HG03045 (cell line): ENCODE results near the gene STRBP.
"Not testable (repeated sequence)": the region's sequence is repeated elsewhere in the genome, so short reads cannot be mapped to it uniquely, and the experiment has no call there.

Source experiments
- ATAC-seq: cut with Tn5 transposase; IDR thresholded peaks from one replicate; pipeline ENCODE4 v1.9.1; 2021; ENCODE audit warnings: mild to moderate bottlenecking, moderate library complexity; ENCODE audit not compliant: unreplicated experiment

The STRBP gene

GRCh38 chr9:123283455-123283854, 15.1 kb upstream of the STRBP start:
- ATAC-seq = no peak

DNA sequence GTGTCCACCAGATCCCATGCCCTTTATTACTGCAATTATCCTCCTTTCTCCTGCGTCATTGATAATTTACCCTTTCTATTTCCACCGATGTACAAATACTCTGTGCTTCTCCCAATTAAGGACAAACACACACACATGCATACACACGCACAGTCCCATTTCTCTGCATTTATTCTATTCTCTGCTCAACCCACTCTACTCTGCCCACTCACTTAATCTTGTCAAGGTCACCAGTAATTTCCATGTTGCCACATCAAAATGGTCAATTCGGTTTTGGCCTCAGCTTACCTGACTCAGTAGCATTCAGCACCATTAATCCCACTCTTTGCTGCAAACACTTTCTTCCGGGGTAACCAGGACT, 14.6 kb upstream of the STRBP start:
- no peak for ATAC-seq

- no peak for ATAC-seq
Measured at GRCh38 chr9:123282362-123283047, 14.1 kb upstream of the STRBP start.

DNA sequence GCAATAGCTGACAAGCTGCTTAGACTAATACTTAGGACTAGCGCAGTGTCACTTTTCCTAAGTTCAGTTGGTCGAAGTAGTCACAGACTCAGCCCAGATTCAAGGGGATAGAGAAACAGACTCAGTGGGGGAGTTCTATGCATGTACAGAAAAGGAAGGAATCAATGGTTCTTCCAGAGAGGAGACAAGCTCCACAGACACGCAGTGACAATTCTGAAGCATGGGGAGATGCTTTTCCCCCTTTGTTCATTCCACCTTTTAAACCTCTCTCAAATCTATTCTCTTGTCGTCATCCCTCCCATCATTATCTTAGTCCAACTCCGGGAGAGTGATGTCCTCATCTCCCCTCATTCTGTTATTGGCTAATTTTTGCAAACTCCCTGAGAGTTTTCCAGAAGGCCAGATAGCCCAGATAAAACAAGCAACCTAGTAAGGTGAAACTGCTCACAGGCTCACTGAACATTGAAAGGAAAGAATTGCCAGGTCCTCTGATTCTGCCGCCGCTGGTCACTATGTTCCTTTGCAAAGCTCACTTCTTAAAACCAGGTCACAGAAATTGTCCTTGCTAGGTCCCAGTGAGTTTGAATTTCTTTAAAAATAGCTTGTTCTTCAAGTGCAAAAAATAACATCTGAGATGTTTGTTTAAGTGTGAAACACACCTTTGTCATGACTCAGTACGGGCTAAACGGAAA, 13.4 kb upstream of the STRBP start:
- no peak for ATAC-seq

GRCh38 chr9:123278879-123279493, 10.6 kb upstream of the STRBP start:
- ATAC-seq = not testable (repeated sequence)

- no peak for ATAC-seq
Measured at GRCh38 chr9:123278361-123278760, 10.0 kb upstream of the STRBP start.

DNA sequence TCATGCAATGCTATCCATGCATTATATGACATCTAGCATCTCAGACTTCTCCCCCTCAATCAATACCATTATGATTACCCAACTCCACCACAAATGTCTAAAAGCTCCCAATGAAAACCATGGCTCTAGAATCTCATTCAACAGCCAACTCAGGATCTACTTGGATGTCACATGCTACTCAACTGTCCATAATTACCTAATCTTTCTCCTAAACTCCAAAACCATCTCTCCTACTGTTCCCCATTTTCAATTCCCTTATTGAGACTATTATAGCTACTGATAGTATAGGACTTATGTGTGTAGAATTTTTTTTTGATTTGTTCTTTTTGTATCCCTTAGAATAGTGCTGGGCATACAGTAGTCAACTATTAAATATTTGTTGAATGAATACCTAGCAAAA, 8.2 kb upstream of the STRBP start:
- ATAC-seq = no peak

- not testable (repeated sequence) for ATAC-seq
Measured at GRCh38 chr9:123271133-123271532, 2.7 kb upstream of the STRBP start.

GRCh38 chr9:123269281-123269680, 895 bp upstream of the STRBP start:
- no peak for ATAC-seq

GRCh38 chr9:123268199-123268464, 254 bp downstream of the STRBP start:
- no peak for ATAC-seq

- peak; percentile 12 for ATAC-seq
Measured at GRCh38 chr9:123267481-123268198, 746 bp downstream of the STRBP start.

- no peak for ATAC-seq
Measured at GRCh38 chr9:123266655-123267399, 1.6 kb downstream of the STRBP start.

DNA sequence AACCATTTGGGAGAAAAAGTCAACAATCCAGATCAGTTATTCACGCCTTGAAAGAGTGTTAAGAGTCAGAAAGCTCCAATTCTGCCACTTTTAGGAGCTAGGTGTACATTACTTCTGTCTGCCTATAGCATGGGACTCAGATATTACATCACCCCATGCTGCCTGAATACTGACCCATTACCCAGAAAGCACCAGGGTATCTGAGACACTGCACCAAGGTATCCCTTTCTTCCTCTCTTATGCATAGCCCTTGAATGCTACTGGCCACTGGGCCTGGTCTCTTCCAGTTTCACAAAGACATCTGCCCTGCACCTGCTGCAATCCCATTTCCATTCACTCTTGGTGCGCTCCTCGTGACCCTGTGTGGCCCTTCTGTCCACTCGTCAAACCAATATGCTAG, 2.6 kb downstream of the STRBP start:
- ATAC-seq = no peak

DNA sequence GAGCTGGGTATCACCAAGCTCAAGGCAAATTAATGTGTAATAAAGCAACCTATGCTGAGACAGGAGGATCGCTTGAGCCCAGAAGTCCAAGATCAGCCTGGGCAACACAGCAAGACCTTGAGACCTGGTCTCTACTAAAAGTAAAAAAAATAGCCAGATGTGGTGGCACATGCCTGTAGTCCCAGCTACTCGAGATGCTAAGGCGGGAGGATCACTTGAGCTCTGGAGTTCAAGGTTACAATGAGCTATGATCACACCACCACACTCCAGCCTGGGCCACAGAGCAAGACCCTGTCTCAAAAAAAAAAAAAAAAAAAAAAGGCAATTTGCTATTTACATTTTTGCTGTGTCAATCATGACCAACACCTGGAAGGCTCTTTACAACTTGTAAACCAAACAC, 5.2 kb downstream of the STRBP start:
- no peak for ATAC-seq

- ATAC-seq = no peak
Measured at GRCh38 chr9:123262338-123262737, 6.0 kb downstream of the STRBP start.

GRCh38 chr9:123261006-123261677, 7.2 kb downstream of the STRBP start:
- no peak for ATAC-seq

DNA sequence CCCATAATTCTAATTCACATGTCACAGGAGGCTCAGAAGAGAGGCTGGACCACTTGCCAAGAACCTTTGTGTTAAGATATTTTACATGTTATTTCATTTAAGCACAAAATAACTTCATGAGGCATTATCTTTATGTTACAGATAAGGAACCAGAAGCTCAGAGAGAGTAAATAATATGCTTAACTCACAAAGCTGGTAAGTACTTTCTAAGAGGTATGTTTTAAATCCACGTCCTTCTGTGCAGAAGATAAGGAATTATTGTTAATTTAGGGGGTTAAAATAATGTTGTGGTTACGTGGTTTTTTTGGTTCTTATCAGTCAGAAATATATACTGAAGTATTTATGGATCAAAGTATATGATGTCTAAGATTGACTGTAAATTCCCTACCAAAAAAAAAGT, 8.0 kb downstream of the STRBP start:
- no peak for ATAC-seq

- no peak for ATAC-seq
Measured at GRCh38 chr9:123257276-123257675, 11.1 kb downstream of the STRBP start.

DNA sequence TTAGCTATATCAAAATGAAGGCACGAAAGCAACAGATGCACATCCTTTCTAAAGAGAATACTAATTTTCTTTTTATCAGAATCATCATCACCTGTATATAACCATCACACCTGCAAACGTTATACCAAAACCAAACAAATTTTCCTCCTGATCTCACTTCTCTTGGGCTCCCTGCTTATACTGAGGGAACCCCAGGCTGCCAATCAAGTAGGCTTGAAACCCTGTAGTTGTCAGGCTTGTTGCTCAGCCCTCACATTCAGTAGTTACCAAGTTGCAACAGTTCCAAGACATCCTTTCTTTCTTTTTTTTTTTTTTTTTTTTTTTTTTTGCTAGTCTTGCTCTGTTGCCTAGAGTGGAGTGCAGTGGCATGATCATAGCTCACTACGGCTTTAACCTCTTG, 12.7 kb downstream of the STRBP start:
- no peak for ATAC-seq

DNA sequence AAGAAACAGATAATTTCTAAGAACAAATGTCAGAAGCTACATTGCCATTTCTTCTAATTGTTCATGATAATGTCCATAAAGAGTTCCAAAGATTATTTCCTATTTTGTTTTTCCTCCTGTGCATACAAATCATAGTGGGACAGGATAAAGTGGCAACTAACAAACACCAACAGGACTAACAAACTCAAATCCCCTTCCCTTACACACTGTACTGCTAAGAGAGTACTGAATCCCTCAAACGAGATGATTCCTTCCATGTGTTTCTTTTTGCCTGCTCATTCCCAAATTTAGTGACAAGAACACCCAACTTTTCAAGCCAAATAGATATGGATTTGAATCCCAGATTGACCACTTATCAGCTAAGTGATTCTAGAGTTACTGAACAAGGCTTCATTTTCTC, 15.2 kb downstream of the STRBP start:
- no peak for ATAC-seq

- ATAC-seq = no peak
Measured at GRCh38 chr9:123251741-123252140, 16.6 kb downstream of the STRBP start.
